HG02610 (cell line): ENCODE data around the gene WHRN.

Experiments
- ATAC-seq: cut with Tn5 transposase; IDR thresholded peaks from one replicate; pipeline ENCODE4 v1.9.1; 2021; ENCODE audit warnings: mild to moderate bottlenecking, moderate library complexity; ENCODE audit not compliant: unreplicated experiment

Gene WHRN

DNA sequence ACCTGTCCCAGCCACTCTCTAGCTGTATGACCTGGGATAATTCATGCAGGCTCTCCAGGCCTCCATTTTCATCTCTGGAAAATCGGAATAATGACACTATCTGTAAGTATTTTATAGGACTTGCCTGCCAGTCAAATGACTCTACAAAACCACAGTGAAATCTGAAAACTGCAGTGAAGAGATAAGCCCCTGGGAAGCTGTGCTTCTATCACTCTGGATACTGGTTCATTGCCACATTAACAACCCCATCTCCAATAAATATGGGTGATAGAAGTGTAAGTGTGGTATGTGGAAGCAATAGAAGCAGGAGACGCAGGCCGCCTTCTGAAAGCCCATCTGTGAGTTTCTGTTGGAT lies 31.8 kb downstream of the WHRN start:
- no peak for ATAC-seq

DNA sequence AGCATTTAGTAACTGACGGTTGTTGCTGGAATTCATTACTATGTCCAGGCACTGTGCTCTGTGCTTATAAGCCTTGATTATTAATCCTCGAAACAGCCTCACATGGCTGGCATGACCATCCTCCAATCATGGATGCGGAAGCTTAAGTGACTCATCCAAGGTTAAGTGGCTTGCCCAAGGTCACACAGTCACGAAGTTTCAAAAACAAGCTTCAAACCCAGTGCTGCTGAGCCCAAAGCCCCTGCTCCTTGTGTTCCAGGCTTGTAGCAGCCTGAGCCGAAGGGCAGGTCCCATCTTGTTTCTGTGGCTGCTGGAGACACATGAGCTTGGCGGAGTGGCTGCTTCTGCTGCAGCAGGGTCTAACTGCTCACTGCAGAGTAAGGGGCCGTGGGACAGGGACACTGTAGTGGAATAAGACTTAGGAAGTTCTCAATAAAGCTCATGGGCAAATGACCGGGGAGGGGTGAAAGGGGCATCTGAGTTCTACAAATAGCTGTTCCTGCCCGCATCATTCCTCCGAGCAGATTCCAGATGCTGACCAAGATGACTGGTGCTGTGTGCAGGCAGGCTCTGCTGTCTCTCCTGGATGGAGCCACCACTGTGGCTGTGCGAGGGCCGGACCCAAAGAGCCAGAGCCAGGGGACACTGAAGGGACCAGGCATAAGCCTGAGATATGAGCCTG lies 32.4 kb downstream of the WHRN start:
- ATAC-seq, result no peak

DNA sequence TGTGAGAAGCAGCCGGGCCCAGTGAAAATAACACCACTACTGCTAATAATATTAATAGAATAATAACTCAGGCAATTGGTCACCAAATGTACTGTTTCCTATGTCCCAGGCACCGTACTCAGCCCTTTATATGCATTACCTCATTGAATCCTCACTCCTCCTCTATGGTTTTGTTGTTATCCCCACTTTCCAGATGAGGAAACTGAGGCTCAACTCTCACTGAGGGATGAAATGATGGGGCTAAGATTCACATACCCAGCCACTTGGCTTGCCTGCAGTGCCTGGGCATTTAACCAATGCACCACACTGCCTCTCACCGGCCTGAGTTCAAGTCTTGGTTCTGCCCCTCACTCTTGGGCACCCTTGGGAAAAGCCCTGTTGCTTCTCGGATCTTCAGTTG lies 34.1 kb downstream of the WHRN start:
- no peak for ATAC-seq

DNA sequence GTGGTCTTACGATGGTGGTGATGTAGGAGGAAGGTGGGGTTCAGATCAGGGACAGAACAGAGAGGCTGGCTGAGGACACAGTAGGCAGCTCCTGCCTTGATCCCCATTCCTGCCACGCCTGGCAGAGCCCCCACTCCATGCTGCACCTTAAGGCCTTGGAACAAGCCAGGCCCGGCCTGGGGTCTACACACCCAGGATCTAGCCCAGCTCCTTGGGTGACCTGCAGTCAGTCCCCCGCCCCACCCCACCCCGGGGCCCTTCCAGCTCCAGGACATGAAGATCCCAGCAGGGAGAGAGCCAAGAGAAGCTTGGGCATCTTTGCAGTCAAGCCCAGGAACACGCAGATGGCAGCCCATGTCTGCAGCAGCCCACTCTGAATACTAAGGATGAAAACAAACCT lies 34.7 kb downstream of the WHRN start:
- no peak for ATAC-seq

DNA sequence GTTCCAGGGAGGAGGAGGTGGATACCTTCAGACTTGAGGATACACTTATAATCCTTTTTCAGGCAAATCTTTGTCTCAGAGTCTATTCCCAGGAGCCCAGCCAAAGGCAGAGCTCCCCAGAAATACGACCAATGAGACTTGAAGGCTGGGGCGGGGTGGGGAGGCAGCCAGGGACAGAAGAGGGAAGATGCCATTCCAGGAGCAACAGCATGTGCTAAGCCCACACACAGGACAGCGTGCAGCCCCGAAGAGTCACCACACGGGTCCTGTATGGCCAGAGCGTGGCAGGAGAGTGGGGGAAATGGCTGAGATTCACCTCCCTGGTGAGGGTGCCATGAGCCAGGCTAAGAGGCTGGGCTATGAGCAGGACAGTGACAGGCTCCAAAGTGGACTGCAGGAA lies 35.2 kb downstream of the WHRN start:
- ATAC-seq, result no peak

DNA sequence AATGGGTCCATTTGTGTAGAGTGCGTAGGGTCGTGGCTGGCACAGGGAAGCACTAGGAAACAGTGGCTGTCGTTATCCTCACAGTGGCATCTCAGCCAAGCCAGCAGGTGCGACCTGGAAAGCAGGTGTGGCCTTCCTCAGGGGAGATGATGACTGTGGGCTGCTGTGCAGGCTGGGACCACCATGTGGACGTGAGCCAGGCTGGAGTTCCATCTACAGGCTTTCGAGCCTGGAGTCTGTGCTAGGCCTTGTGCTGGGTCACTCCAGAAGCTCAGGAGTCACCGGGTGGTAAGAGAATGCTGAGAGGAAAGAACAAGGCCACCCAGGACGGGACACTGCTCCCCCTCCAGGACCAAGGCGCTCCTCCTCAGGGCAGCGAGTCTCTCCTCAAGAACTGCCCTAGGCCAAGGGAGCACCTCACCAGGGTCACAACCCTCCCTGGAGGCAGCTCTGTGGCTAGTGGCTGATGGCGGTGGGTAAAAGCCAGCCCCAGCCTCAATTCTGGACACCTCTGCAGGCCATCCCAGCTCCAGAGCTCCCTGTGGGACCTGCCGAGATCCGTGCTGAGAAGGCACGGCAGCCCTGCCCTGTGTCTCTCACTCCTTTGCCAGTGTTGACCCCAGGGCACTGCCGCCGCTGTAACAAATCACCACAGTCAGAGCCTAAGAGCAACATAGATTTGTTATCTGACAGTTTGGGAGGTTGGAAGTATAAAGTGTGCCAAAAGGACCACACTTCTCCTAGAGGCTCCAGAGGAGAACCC lies 36.0 kb downstream of the WHRN start:
- ATAC-seq, result no peak

DNA sequence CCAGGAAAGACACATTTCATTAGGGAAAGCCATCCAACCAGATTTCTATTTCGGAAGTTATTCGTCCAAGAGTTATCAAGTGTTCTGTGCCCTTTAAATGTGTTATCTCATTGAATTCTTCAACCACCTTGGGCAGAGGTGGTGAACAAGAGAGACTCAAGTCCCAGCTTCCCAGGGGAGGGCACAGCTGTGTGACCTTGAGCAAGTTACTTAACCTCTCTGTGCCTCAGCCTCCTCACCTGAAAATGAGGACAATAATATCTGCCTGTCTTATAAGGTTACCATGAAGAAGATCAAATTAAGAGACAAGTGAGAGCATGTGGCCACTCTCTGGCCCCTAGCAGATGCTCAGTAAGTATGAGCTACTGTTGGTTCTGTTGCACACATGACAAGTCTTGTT lies 37.4 kb downstream of the WHRN start:
- ATAC-seq, result no peak

DNA sequence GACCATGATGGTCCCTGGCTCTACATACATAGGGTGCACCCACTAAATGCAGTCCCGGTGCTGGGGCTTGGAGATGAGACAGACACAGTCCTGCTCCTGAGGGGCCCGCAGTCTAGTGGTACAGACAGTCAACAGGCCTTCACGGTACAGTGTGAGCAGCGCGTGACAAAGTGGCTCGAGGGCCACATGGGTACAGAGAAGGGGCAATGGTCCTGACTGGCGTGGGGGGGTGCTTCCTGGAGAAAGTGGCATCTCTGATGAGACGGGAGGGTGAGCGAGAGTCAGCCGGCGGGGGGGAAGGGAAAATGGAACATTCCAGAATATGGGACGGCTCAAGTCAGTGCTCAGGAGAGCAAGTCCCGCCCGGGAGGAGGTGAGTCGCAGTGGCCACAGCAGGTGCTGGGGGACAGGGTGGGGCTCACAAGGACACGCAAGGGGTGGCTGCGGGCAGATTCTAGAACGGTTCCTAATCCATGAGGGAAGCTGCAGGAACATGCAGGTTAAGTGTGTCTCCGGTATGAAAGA lies 38.0 kb downstream of the WHRN start:
- ATAC-seq, result no peak

DNA sequence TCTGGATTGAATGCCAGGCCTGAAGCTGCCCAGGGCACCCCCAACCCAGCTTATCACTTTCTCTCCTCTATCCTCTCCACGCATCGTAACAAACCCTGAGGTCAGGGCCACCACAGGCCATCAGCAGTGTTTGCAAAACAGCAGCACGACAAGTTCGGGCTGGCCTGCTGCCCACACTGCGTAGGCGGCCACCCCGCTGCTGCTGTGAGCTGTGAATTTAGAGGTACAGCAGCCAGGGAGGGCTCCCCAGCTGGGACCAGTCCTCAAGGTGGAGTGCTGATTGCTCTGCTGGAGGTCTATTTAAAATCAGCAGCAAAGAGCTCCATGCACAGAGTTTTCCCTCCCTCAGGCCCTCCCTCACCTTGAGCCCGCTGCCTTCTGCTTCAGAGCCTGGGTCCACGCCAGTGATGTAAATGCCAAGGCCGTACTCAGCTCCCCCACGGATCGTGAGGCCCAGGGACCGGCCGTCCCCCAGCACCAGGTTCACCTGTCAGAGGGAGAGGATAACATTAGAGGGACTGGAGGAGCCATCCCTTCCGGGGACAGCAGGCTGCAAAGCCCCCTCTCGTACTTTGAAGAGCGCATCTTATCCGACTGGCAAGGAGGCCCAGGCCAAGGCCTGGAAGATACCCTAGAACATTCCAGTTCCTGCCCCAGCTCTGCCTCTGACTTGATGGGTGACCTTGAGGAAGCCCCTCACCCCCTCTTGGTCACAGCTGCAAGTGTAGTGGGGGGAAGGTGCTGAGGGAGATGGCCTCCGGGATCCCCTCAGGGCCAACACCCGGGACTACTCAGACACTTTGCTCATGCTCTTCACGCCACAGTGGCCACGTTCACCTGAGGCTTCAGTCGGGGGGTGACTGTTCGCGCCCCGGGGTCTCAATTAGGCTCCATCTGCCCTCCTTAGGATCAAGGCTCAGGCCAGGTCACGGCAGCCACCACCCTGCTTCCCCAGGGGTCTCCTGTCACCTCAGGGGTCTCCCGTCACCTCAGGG lies 39.1 kb downstream of the WHRN start:
- ATAC-seq, result no peak

DNA sequence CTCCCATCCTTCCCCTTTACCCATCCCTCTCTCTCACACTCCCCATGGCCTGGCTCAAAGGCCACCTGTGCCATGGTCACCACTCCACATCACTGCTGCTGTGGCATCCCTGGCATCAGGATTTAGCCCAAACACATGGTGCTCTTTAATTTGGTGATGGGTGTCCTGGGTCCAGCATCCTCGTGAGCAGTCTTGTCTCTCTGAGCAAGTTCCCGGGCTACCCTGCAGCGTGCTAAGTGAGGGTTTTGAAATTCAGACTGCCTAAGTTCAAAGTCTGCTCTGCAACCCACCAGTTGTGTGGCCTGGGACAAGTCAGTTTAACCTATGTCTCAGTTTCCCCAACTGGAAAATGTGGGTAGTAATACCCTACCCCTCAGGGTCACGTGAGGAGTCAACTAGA lies 39.9 kb downstream of the WHRN start:
- ATAC-seq, result no peak

DNA sequence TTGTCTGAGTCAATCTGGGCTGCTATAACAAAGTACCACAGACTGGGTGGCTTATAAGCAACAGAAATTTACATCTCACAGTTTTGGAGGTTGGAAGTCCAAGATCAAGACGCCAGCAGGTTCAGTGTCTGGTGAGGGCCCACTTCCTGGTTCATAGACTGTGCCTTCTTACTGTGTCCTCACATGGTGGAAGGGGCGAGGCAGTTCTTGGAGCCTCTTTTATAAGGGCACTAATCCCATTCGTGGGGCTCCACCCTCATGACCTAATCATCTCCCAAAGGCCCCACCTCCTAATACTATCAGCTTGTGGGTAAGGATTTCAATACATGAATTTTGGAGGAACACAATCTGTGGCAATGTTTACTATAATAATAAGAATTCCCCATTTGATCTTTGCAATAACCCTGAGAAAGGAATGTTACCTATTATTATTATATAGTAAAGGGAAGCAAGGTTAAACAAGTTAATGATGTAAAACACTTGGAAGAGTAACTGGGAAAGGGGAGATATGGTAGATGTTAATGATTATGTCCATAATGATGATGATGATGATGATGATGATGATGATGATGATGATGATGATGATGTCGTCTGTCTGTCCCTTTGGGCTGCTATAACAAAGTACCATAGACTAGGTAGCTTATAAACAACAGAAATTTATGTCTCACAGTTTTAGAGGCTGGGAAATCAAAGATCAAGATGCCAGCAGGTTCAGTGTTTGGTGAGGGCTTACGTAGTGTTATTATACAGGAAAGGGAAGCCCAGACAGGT lies 40.8 kb downstream of the WHRN start:
- ATAC-seq, result no peak

DNA sequence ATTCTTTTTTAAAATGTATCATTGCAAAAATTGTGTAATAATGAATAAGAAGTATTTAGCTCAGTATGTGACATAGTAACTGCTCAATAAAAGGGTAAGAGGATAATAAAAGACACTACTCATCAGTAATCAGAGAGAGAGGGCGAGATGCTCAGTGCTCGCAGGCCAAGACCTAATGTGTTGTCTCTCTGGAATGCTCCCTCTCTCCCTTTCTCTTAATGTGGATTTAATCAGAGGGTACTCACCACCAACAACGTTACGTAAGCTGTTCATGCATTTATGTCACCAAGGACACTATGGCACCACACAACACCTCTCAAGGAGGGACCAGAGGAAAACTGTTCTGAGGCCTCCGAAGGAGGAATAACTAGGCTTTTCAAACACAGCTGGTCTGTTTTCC lies 42.5 kb downstream of the WHRN start:
- ATAC-seq, result no peak

DNA sequence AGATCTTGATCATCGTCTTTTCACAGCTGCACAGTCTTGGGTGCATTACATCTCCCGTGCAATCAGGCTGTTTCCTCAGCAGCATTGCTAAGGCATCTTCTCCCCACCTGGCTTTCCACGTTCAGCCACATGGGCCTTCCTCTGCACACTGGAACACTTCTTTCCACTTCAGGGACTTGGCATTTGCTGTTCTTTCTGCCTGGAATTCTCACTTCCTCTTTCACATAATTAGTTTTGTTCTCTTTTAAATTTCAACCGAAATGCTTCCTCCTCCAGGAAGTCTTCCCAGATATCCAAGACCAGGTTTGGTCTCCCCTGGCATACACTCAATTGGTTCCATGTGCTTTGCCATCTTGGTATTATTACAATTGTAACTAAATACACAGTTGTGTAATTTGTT lies 43.8 kb downstream of the WHRN start:
- no peak for ATAC-seq

DNA sequence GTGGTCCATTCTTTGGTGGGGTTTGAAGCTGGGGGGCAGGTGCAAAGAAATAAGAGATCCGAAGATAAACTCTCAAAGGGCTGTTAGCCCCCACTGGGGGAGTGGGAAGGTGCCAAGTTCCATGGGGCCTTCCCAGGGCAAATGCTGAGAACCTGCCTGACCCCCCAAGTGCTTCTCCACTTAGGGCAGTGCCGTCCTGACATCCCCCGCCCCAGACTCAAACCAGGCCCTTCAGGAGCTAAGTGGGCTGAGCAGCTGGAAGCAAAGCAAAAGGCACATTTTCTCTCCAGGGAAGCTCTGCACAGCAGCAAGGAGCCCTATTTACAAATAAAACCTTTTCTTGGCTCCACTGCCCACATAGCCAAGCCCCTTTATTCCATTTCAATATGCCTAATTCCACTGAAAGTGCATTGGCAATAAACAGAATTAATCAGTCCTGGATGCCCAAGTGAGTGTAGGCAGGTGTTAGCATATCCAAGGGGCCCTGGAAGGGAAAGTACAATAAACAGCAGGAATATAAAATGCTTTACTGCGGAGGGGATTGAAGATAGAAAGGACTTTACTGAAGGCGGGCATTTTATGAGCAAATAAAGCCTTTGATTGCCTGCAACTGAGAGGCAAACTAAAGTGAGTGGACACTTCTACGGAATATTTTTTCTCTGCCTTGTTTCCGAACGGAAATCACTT lies 44.6 kb downstream of the WHRN start:
- ATAC-seq, result no peak

DNA sequence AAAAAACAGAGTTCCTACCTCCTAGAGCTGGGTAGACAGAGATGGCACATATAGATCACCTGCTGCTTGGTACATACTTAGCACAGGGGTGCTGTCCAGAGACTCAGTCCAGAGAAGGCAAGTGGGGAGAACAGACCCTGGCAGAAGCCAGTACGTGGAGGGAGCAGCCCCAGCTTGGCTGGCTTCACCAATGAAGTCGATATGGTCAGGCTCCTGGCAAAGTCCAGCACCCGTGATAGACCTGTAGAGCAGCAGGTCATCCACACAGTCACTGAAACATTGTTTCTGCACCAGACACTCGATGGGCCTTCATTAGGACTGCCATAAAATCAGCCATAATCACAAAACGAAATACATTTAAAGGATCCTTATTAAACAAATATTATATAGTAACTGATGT lies 45.8 kb downstream of the WHRN start:
- ATAC-seq, result no peak

DNA sequence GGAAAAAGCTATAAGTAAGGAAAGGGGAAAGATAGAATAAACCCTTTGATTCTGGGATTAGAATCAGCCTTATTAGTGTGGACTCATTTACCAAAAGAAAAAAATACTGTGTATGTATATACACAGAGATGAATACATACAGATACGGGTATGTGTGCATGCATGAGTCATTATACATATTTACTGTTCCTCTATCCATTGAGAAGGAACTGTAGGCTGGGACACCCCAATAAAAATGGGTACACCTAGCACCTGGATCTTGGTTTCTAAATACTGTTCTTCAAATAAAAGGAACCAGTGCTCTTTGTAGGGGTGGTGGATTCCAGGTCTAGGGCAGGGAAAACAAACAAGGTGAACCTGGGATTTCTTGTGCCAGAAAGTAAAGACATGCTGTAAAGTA lies 48.3 kb downstream of the WHRN start:
- ATAC-seq, result no peak

DNA sequence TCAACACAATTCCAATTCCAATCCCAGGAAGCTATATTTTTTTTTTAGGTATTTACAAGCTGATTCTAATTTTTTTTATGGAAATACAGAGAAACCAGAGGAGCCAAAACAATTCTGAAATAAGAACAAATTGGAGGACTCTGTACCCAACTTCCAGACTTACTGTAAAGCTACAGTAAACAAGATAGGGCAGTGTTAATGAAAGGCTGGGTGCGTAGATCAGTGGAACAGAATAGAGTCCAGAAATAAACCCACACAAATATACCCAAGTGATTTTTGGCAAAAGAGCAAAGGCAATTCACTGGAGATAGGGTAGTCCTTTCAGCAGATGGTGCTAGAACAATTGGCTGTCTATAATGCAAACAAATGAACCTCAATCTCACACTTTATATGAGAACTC lies 50.6 kb downstream of the WHRN start:
- no peak for ATAC-seq

DNA sequence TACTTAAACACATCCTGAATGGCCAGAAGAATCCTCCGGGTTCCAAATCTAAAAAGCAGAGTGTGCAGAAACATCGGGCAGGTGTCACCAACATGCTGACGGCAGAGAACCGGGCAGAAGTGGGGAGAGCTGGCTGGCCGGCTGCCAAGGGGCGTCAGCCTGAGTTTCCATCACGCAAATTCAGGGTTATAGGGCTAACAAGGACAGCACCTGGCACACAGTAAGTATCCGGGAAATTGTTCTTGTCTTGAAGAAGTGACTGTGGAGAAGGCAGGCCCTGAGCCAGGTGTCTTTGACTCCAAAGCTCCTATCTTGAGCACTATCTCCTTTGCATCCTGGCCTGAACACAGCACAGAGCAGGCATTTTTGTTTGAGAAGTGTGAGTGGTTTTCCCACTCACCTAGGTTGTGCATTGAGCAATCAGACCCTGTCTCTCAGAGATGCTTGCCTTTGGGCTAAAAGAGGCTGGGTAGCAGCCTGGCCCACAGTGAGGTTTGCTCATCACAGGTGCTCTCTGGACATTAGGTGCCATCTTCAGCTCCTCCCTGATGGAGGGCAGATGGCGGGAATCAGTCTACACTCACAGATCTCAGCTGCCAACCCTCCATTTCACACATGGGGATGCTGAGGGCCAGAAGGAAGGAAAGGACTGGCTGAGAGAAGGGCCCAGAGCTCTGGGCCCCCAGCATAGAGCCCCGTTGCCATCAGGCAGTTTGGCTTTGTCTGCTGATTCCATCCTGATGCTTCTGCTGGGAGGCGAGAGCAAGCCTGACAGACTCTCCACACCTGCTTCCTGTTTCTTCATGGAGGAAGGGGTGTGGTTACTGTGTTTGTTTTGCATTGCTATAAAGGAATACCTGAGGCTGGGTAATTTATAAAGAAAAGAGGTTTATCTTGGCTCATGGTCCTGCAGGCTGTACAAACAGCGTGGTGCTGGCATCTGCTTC lies 52.8 kb downstream of the WHRN start:
- ATAC-seq, result no peak

DNA sequence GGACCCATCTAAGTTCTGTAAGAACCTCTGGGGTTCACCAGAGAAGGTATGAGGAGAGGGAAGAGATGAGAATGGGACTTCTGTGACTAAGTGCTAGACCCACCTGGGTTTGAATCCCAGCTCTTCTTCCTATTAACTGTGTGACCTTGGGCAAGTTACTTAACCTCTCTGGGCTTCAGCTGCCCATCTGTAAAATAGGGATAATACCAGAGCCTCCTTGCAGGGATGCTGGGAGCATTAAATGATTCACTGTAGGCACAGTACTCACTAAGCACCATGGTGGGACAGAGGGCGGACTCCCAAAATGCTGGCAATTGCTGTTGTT lies 53.6 kb downstream of the WHRN start:
- ATAC-seq, result no peak
